DND-41 (cell line): ENCODE results near the gene TAS2R30.
"Not testable (repeated sequence)": the region's sequence is repeated elsewhere in the genome, so short reads cannot be mapped to it uniquely, and the experiment has no call there.

Experiments
- ATAC-seq: fragments of 200-7000 bp; cut with Tn5 transposase; 3 replicates; pipeline ENCODE4 v1.9.1; 2021; ENCODE audit warnings: low read depth; ENCODE audit not compliant: insufficient read depth
- DNase-seq: peaks from one replicate; pipeline ENCODE4 v3.0.0-alpha.2; 2020
- H2AFZ ChIP-seq: 2 replicates; pipeline ENCODE4 v1.6.0; 2012; ENCODE audit warnings: low read depth, low read length
- H3K27ac ChIP-seq: 2 replicates; pipeline ENCODE4 v1.5.1; 2012; ENCODE audit warnings: low read length, inconsistent platforms
- H3K27me3 ChIP-seq: fragments of 200-600 bp; sonication (generic); 2 replicates; pipeline ENCODE4 v1.6.0; 2012; ENCODE audit warnings: low read length, mild to moderate bottlenecking, inconsistent platforms; ENCODE audit not compliant: insufficient read depth, poor library complexity
- H3K36me3 ChIP-seq: 2 replicates; pipeline ENCODE4 v1.5.1; 2012; ENCODE audit warnings: low read length, inconsistent platforms; ENCODE audit not compliant: insufficient read depth
- H3K4me1 ChIP-seq: 2 replicates; pipeline ENCODE4 v1.5.1; 2012; ENCODE audit warnings: mild to moderate bottlenecking, low read length; ENCODE audit not compliant: insufficient read depth
- H3K4me2 ChIP-seq: 2 replicates; pipeline ENCODE4 v1.6.0; 2012; ENCODE audit warnings: mild to moderate bottlenecking, moderate library complexity, low read length, inconsistent platforms; ENCODE audit not compliant: insufficient read depth
- H3K4me3 ChIP-seq, 2 experiments: fragments of 200-600 bp in 1 of 2; shearing (Covaris generic) in 1 of 2; 2 replicates each; pipeline ENCODE4 v1.5.1; 2012 to 2016; ENCODE audit warnings: inconsistent platforms in 2 of 2, low read length in 2 of 2, mild to moderate bottlenecking in 2 of 2, low read depth in 1 of 2, moderate library complexity in 1 of 2
- H3K79me2 ChIP-seq: 2 replicates; pipeline ENCODE4 v1.6.0; 2012; ENCODE audit warnings: low read length, inconsistent platforms; ENCODE audit not compliant: insufficient read depth
- H3K9ac ChIP-seq: 2 replicates; pipeline ENCODE4 v1.6.0; 2012; ENCODE audit warnings: low read depth, mild to moderate bottlenecking, inconsistent platforms, low read length, moderate library complexity
- H3K9me3 ChIP-seq: 2 replicates; pipeline ENCODE4 v1.5.1; 2012; ENCODE audit warnings: low read length, moderate library complexity, mild to moderate bottlenecking, inconsistent platforms; ENCODE audit not compliant: insufficient read depth, severe bottlenecking
- H4K20me1 ChIP-seq: 2 replicates; pipeline ENCODE4 v1.6.0; 2012; ENCODE audit warnings: low read length; ENCODE audit not compliant: insufficient read depth
- CTCF ChIP-seq: IDR thresholded peaks from 2 replicates; pipeline ENCODE4 v1.5.1; 2012; ENCODE audit warnings: borderline replicate concordance, low read length, moderate library complexity, mild to moderate bottlenecking; ENCODE audit not compliant: poor library complexity, severe bottlenecking; ENCODE audit errors: extremely low read depth
- EZH2 ChIP-seq: IDR thresholded peaks from 3 replicates; pipeline ENCODE4 v1.6.1; 2012; ENCODE audit warnings: borderline replicate concordance, low read depth, mild to moderate bottlenecking, moderate library complexity, low read length, inconsistent platforms; ENCODE audit not compliant: severe bottlenecking

TAS2R30 gene

DNA sequence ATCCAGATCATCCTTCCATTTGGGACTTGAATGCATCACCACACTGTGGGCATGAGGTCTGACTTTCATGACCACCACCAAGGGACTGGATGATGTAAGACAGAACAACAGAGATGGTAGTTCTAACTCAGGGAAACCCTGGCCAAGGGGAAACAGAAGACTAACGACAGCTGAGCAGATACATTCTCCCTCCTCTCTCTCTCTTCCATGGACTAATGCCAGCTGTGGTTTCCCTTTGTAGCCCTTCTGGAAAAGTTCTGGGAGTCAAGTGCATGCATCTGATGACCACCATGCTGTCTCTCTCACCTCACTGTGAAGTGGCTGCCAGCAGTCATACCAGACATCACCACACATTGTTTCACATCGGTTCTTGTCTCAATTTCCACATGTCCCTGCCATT, 3.4 kb downstream of the TAS2R30 start:
- Histone ChIP-seq H3K4me3 (no peak overlapping the region), H2AFZ (no peak overlapping the region), H3K27ac (no peak overlapping the region), H3K4me1 (no peaks in the 10 kb centered on the region), H3K36me3 (peaks cover 19% of the 10 kb centered on the region), H3K9ac (no peak overlapping the region), H4K20me1 (peaks cover 11% of the 10 kb centered on the region; the same call in 1 of the 2 replicates), H3K79me2 (peaks cover 85% of the 10 kb centered on the region), H3K4me2 (no peak overlapping the region), H3K9me3 (no peaks in the 10 kb centered on the region), H3K27me3 (no peaks in the 10 kb centered on the region)
- ATAC-seq: no peak
- TF ChIP-seq EZH2 (no peak), CTCF (no peak)
- no peak for DNase-seq

DNA sequence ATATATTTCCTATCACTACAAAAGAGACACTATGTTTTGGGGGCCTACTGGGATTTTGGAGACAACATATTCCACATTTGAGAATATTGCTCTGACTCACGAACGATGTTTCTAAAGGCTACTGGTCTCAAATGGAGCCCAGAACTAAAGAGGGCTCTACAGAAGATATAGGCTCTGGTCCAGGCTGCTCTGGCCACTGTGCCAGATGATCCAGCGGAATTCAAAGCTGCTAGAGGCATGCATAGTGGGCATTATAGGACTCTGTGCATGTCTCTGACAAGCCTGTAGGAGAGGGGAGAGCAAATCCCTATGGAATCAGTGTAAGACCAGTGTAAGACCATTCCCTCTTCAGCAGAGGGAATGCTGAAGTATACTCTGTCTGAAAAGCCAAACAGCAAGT, 4.1 kb downstream of the TAS2R30 start:
- H2AFZ ChIP-seq: no peak overlapping the region
- H3K27ac ChIP-seq: no peak overlapping the region
- H3K36me3 ChIP-seq: peaks cover 19% of the 10 kb centered on the region
- H3K9me3 ChIP-seq: no peaks in the 10 kb centered on the region
- no peaks in the 10 kb centered on the region for H3K27me3 ChIP-seq
- peaks cover 11% of the 10 kb centered on the region; the same call in 1 of the 2 replicates for H4K20me1 ChIP-seq
- no peaks in the 10 kb centered on the region for H3K4me1 ChIP-seq
- peaks cover 80% of the 10 kb centered on the region for H3K79me2 ChIP-seq
- H3K4me2 ChIP-seq: no peak overlapping the region
- no peak for TF ChIP-seq CTCF
- TF ChIP-seq EZH2: no peak
- no peak overlapping the region for H3K9ac ChIP-seq
- H3K4me3 ChIP-seq: no peak overlapping the region
- DNase-seq: no peak
- ATAC-seq: no peak

DNA sequence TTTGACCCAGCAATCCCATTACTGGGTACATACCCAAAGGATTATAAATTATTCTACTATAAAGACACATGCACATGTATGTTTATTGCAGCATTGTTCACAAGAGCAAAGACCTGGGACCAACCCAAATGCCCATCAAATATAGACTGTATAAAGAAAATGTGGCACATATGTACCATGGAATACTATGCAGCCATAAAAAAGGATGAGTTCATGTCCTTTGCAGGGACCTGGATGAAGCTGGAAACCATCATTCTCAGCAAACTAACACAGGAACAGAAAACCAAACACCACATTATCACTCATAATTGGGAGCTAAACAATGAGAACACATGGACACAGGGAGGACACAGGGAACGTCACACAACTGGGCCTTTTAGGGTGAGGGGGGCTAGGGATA, 20.3 kb downstream of the TAS2R30 start:
- not testable (repeated sequence) for H3K36me3 ChIP-seq, H2AFZ ChIP-seq, DNase-seq, H4K20me1 ChIP-seq, H3K27me3 ChIP-seq, H3K4me2 ChIP-seq, H3K9ac ChIP-seq, ATAC-seq, H3K4me1 ChIP-seq, H3K4me3 ChIP-seq, H3K27ac ChIP-seq
- Histone ChIP-seq H3K79me2 (peaks cover 95% of the 10 kb centered on the region), H3K9me3 (peaks cover 11% of the 10 kb centered on the region)

GRCh38 chr12:11111213-11111612, 23.2 kb downstream of the TAS2R30 start:
- H3K4me3 ChIP-seq, ATAC-seq, H2AFZ ChIP-seq, DNase-seq, H3K4me2 ChIP-seq, H3K9me3 ChIP-seq, H3K27ac ChIP-seq, H3K27me3 ChIP-seq, H3K4me1 ChIP-seq, H3K9ac ChIP-seq: not testable (repeated sequence)
- Histone ChIP-seq H4K20me1 (peaks cover 15% of the 10 kb centered on the region), H3K79me2 (peaks cover 95% of the 10 kb centered on the region), H3K36me3 (peaks cover 25% of the 10 kb centered on the region)

DNA sequence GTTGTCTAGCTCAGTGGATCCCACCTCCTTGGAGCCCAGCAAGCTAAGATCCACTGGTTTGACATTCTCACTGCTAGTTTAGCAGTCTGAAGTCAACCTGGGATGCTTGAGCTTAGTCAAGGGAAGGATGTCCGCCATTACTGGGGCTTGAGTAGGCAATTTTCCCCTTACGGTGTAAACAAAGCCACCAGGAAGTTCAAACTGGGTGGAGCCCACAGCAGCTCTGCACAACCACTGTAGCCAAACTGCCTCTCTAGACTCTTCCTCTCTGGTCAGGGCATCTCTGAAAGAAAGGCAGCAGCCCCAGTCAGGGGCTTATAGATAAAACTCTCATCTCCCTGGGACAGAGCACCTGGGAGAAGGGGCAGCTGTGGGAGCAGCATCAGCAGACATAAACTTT, 25.6 kb downstream of the TAS2R30 start:
- Histone ChIP-seq H3K4me3 (no peak overlapping the region), H3K27ac (no peak overlapping the region), H3K9ac (no peak overlapping the region), H3K9me3 (peaks cover 3% of the 10 kb centered on the region), H3K4me1 (no peaks in the 10 kb centered on the region), H3K79me2 (peaks cover 87% of the 10 kb centered on the region), H4K20me1 (peaks cover 15% of the 10 kb centered on the region), H3K4me2 (no peak overlapping the region), H2AFZ (no peak overlapping the region), H3K36me3 (peaks cover 23% of the 10 kb centered on the region), H3K27me3 (no peaks in the 10 kb centered on the region)
- DNase-seq: no peak
- ATAC-seq: no peak
- TF ChIP-seq CTCF (no peak), EZH2 (no peak)
